RPMI8226 (cell line): ENCODE measurements around the gene TTLL5.
"Not testable (repeated sequence)": the region's sequence is repeated elsewhere in the genome, so short reads cannot be mapped to it uniquely, and the experiment has no call there.

ENCODE experiments used
- DNase-seq: peaks from one replicate; pipeline ENCODE4 v3.0.0-alpha.2; 2015

TTLL5 gene

DNA sequence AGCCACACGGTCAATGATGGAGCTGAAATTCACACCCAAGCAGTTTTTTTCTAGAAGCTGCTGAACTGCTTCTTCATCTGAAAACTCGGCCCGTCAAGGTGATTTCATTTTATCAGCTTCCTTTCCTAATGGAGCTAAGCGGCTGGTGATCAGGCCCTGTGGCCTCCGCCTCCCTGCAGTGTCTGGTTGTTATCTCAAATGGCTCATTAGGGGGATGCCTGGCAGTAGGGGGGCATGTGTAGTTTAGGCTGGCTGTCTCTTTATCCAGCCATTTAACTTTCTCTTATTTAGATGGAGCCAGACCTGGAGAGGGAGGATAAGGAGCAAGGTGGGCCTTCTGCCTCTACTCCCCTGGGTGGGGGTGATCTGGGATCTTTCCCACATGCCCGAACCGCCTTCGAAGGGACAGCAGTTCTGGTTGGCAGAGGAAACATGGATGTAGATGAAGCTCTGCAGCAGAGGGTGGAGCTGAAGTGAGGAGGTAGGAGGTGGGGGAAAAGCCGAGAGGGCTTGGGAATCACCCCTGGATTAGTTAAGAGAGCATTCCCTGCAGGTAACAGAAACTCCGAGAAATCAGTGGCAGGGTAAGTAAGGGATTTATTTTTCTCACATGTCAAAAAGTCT lies 256.4 kb downstream of the TTLL5 start:
- no peak for DNase-seq

DNA sequence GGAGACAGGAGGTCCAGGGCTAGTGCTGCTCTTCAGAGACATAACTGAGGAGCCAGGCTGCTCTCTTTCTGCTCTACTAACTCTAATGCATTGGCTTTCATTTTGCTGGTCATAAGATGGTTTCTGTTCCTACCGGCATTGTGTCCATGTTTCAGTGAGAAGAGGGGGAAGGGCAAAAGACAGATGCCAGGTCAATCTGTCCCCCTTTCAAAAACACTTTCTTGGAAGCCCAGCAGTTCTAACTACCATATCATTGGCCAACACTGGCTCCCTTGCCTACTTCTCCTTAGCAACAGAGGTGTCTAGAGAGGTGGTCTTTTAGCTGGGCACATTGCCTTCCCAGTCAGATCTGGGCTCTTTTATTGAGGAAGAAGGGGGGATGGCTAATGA lies 256.9 kb downstream of the TTLL5 start:
- DNase-seq, result no peak

- not testable (repeated sequence) for DNase-seq
These were observed 259.4 kb downstream of the TTLL5 start for GRCh38 chr14:75920421-75920820.

- not testable (repeated sequence) for DNase-seq
These were observed 264.2 kb downstream of the TTLL5 start for GRCh38 chr14:75925141-75925840.

DNA sequence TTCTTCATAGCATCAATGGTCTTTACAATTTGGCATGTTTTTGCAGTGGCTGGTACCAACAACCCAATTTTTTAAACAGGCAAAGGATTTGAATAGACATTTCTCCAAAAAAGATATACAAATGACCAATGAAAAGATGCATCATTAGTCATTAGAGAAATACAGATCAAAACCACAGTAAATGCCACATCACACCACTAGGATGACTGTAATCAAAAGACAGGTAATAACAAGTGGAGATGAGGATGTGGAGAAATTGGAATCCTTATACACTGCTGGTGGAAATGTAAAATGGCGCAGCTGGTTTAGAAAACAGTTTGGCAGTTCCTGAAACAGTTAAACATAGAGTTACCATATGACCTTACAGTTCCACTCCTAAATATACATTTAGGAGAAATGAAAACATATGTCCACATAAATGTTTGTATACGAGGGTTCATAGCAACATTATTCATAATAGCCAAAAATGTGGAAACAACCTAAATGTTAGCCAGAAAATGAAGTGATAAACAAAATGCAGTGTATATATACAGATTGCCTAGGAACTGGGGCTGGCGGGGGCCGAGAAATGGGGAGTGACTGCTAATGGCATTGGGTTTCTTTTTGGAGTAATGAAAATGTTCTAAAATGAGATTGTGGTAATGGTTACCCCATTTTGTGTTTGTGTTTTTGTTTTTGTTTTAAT lies 265.5 kb downstream of the TTLL5 start:
- DNase-seq, result no peak

GRCh38 chr14:75927564-75928087 lies 266.6 kb downstream of the TTLL5 start:
- no peak for DNase-seq

DNA sequence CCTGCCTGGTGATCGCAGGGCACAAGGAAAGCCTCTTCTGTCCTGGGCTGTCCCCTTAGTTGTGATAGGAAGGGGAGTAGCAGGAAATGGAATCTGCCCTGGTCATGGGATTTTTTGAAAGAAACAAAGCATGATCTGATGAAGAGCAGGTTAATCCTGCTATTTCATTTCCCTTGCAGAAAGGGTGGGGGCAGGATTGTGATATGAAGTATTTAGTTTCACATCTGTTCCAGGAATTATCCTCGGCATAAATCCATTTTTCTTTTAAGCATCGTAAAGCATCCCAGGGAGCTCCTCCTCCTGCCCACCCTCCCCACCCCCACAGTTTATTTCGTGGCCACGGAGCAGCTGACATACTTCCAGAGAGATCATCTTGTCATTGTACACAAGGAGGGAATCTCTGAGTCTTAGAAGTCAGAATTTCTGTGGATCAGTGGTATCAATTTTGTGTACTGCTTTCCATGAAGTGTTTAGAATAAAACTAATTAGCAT lies 267.7 kb downstream of the TTLL5 start:
- no peak for DNase-seq

GRCh38 chr14:75933712-75934296 lies 272.8 kb downstream of the TTLL5 start:
- no peak for DNase-seq

DNA sequence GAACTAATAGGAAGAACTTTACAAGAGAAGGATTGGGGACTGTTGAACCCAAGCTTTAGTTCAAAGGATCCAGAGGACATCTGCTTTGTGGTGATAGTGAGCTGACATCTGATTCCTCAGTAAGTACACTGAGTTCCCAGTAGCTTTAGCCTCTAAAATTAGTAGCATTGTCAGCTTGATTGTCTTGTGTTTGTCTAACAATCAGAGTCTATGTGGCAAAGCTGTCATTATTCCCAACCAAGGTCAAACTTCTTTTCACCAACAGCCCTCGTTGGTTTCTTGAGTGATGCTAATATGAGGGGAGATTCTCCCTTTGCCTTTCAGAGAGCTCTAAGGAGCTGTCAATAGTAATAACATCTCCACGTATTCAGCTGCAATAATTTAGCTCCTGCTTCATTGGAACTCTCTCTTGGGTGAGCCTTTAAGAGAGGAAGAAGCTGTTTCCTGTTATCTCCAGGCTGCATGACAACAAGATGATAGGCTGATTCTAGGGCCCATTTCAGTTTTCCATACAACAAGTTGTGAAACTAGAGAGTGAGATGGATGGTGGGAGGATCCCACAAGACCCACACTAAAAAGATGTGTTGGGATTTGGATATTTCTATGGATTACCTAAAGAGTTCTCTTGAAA lies 274.1 kb downstream of the TTLL5 start:
- DNase-seq, result no peak

DNA sequence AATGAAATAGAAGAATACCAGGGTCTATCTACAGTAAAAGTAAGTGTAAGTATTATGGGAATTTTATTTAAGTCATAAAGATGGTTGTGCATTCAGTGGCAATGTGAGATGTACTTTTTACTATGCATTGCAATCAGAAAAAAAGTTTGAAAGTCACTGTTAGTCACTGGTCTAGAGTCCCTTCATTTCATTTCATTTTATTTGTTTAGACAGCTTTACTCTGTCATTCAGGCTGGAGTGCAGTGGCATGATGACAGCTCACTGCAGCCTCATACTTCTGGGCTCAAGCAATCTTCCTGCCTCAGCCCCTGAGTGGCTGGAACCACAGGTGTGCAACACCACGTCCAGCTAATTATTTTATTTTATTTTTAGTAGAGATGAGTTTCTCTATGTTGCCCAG lies 278.2 kb downstream of the TTLL5 start:
- DNase-seq, result no peak

DNA sequence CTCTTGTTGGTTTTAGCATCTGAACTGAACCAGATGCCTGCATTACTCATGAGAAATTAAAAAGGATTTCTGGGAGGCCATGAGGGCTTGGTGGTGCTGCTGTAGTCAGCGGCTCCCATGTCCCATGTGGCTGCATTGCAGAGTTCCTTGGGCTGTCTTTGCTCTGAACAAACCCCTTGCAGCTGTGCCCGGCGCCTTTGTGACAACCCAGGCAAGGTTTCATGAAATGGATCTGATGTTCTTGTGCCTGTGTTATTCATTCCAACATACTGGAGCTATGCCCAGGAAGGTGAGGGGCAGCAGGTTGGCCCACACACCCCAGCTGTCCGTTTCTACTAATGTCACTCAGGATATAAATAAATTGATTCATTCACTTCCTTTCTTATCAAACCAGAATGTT lies 280.0 kb downstream of the TTLL5 start:
- no peak for DNase-seq

GRCh38 chr14:75944607-75945241 lies 283.7 kb downstream of the TTLL5 start:
- no peak for DNase-seq

- DNase-seq, result no peak
These were observed 285.7 kb downstream of the TTLL5 start for GRCh38 chr14:75946785-75947184.

DNA sequence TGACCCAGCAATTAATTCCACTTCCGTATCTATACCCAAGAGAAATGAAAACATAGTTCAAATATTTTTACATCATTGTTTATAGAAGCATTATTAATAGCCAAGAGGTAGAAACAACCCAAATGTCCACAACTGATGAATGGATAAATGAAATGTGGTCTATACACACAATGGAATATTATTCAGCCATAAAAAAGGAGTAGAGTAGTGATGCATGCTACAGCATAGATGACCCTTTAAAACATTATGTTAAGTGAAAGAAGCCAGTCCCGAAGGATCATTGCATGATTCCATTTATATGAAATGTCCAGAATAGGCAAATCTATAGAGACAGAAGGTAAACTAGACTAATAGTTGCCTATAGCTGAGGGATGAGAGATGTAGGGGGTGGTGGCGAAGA lies 291.4 kb downstream of the TTLL5 start:
- DNase-seq, result no peak

- DNase-seq, result no peak
These were observed 298.0 kb downstream of the TTLL5 start for GRCh38 chr14:75959031-75959430.

- DNase-seq, result no peak
These were observed 299.2 kb downstream of the TTLL5 start for GRCh38 chr14:75960231-75960630.

- DNase-seq, result no peak
These were observed 300.6 kb downstream of the TTLL5 start for GRCh38 chr14:75961662-75962061.

DNA sequence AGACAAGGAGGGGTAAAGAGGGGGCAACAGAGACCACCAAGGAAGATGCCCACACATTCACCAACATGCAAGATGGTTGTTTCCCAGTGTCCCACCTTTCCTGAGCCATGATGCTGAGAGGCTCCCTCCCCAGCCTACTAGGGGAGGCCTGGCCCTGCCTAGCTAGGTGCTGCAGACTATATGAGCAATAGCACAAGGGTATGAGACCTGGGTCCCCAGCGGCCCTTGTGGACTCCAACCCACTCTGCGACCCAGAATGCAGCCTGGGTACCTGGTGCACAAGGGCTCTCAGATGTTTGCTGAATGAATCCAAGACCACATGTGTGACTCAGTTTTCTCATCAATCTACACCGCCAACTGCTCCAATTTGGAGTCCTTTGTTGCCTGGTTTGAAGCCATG lies 306.8 kb downstream of the TTLL5 start:
- DNase-seq, result no peak

DNA sequence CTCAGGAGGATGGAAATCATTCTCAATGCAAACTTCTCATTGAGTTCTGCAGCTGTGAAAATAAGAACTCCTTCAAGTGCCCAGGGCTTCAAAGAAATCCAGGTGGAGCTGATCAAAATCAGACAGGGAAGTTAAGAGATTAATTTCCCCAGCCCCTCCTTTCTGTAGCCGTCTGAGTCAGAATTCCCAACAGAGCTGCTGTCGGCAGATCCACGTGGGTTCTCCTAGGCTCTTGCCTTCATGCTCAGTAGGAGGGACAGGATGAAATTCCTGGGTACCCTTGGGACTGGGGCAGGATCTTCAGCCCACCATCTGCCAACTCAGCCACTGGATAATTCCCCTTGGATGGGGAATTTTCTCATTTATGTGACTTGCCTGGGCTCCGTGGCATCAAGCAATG lies 307.4 kb downstream of the TTLL5 start:
- DNase-seq, result no peak

- no peak for DNase-seq
These were observed 308.1 kb downstream of the TTLL5 start for GRCh38 chr14:75969126-75969525.

DNA sequence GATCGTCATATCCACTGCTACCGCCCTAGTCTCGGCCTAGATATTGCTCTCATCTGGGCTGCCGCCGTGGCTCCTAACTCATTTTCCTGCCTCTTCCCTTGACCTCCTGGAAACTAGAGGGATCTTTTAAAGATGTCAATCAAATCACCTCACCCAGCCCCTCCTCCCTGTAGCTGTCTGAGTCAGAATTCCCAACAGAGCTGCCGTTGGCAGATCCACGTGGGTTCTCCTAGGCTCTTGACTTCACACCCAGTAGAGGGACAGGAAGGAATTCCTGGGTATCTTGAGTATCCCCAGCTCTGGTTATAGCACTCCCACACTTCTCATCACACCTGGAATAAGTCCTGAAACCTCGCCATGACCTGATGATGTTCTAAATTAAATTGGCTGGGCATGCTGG lies 308.8 kb downstream of the TTLL5 start:
- DNase-seq, result no peak

- DNase-seq, result no peak
These were observed 309.9 kb downstream of the TTLL5 start for GRCh38 chr14:75970989-75971388.

- no peak for DNase-seq
These were observed 310.5 kb downstream of the TTLL5 start for GRCh38 chr14:75971509-75971908.
